Activated CD4-positive, alpha-beta T cell treated with anti-CD3 and anti-CD28 coated beads for 4 hours (primary cell): ENCODE measurements around the gene YBX1.
A peak's percentile ranks its signal among the peaks of the same experiment; 100 is the strongest.
"Not testable (repeated sequence)": the region's sequence is repeated elsewhere in the genome, so short reads cannot be mapped to it uniquely, and the experiment has no call there.

Experiments
- DNase-seq, 2 donors: peaks; one replicate each; pipeline ENCODE4 v3.0.0-alpha.2; 2020

Gene YBX1

GRCh38 chr1:42681741-42682483 is at the start of gene YBX1:
Gene YBX1, plus strand, starts transcription at chr1:42682418. Its CDS starts 148 bp downstream, at chr1:42682566.
- DNase-seq: peak; percentile 93 to 95

- DNase-seq: no peak
Measured at GRCh38 chr1:42639116-42639515, 43.1 kb upstream of the YBX1 start.

GRCh38 chr1:42646056-42646455 is 36.2 kb upstream of the YBX1 start:
- DNase-seq: no peak

DNA sequence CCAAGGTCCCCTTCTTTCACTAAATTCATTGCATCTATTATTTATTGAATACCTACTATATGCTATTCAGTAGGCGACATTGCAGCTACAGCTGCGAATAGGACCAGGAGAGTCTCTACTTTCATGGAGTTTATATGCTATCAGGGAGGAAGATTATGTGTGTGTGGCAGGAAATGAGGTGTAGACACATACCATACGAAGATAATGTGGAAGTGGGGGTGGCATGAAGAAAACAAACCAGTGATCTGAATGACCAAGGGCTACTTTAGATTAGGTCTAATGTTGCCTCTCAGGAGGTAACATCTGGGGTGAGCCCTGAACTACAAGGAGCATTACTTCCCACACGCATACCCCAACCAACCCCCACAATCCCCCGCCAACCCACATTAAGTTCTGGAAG is 25.0 kb upstream of the YBX1 start:
- DNase-seq: no peak

- DNase-seq: peak; percentile 92 to 94
Measured at GRCh38 chr1:42657981-42658876, 24.0 kb upstream of the YBX1 start, which contains the start of gene PPIH. Gene PPIH, plus strand, starts transcription at chr1:42658423. Its CDS starts 24 bp downstream, at chr1:42658447.

DNA sequence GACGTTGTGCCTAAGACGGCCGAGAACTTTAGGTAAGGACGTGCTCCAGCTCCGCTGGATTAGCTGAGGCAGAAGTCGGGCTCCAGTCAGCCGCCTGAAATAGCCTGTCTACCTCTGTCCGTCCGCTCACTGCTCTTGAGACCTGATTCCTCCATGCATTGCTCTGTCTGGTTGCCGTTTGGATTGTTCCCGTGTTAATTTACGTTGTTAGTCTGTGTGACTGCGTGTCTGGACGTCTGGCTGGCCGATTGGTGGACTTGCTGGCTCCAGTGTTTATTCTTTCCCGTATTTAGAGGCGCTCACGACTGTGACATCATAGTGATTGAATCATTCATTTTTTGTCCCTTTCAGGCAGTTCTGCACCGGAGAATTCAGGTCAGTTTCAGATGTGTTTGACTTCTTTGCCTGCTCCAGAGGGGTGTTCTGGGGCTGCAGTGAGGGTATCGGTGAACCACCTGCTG is 23.3 kb upstream of the YBX1 start:
- DNase-seq: no peak

GRCh38 chr1:42660907-42661500 is 21.2 kb upstream of the YBX1 start:
- DNase-seq: no peak

GRCh38 chr1:42669936-42670335 is 12.3 kb upstream of the YBX1 start:
- no peak for DNase-seq

GRCh38 chr1:42670425-42670824 is 11.8 kb upstream of the YBX1 start:
- DNase-seq: no peak

- DNase-seq: no peak
Measured at GRCh38 chr1:42674214-42674613, 8.0 kb upstream of the YBX1 start.

GRCh38 chr1:42674682-42675081 is 7.5 kb upstream of the YBX1 start:
- no peak for DNase-seq

GRCh38 chr1:42675467-42675866 is 6.8 kb upstream of the YBX1 start:
- no peak for DNase-seq

DNA sequence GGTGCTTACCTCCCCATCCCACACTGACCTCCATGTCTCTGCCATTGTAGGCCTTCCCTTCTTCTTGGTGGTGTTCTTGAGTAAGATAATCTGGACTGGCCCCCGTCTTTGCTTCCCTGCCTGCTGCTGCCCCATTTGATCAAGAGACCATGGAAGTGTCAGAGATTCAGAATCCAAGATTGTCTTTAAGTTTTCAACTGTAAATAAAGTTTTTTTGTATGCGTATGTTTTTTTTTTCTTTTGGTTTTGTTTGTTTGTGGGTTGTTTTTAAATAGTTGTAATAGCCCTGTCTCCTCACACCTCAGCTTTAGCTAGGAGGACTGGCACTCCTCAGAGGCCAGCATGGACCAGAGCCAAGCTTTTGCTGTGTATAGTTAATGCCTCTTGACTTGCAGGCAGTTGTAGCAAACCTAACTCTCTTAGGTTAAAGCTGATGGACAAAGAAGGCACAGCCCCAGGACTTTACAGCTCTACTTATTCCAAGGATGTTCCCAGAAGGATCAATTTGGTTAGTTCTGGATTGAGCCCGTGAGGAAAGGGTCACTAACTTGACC is 5.6 kb upstream of the YBX1 start:
- no peak for DNase-seq

GRCh38 chr1:42679364-42679983 is 2.7 kb upstream of the YBX1 start:
- no peak for DNase-seq

DNA sequence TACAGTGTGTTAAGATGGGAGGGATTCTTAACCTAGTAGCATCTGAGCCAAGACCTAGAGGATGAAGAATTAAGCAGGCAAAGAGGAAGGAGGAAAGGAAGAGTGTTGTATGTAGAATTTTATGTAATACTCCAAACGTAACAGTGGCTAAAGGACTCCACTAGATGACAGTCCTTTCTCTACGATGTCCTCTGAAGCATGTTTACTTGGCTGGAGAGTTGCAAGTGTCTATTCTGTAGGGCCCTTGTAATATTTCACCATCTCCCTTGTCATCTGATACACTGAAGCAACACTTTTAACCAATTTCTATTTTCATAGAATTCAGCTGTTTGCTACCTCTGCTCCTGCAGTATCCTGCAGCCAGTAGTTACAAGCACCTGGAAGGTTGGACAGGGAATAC is 2.2 kb upstream of the YBX1 start:
- DNase-seq: no peak

- DNase-seq: peak; percentile 31 to 34
Measured at GRCh38 chr1:42680921-42681683, 1.1 kb upstream of the YBX1 start.

GRCh38 chr1:42682484-42682738 is 193 bp downstream of the YBX1 start:
- not testable (repeated sequence) for DNase-seq

GRCh38 chr1:42682739-42683531 is 717 bp downstream of the YBX1 start:
- DNase-seq: peak; percentile 55 to 60

DNA sequence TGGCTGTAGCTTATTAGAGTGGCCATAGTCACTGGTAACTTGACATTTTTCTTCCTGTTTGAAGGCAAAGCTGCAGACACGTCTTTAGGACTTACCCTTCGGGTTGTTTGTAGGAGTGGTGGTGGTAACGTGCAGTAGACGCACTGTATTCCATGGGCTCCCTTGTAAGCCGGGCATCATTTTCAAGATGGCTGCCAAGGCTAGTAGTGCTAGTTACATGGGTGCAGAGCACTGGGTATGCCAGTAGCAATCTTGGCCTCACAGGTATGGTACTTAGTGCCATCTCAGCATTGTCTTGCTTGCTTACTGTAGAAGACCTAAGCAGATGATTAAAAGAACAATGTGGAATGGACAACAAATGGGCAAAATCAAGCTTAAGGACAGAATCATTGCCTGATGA is 1.9 kb downstream of the YBX1 start:
- DNase-seq: peak in 1 of 2 donors; percentile 7

- DNase-seq: no peak
Measured at GRCh38 chr1:42686418-42686817, 4.2 kb downstream of the YBX1 start.

DNA sequence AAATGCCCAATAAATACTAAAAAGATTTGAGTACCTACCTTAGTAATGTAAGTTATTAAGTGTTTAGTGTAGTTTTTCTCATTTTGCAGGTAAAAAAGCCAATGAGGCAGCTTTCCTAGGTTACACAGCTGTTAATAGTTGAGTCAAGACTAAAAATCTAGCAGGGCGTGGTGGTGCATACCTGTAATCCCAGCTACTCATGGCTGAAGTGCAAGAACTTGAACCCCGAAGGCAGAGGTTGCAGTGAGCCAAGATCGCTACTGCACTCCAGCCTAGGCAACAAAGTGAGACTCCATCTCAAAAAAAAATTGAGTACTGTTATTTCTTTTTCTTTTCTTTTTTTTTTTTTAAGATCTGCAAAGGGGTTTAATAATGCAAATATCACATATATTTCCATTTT is 7.7 kb downstream of the YBX1 start:
- DNase-seq: no peak
